ENCODE data around the gene MAD1L1.
A peak's percentile ranks its signal among the peaks of the same experiment; 100 is the strongest.

The MAD1L1 gene

GRCh38 chr7:1954366-1955004 lies 278.3 kb downstream of the MAD1L1 start:
- Mint-ChIP-seq H3K27me3 (no peaks in the 10 kb centered on the region), H3K27ac (no peak overlapping the region), H3K9me3 (no peaks in the 10 kb centered on the region), H3K4me1 (peaks cover 10% of the 10 kb centered on the region), H3K36me3 (peaks cover 19% of the 10 kb centered on the region), H3K4me3 (no peak overlapping the region)

GRCh38 chr7:1953199-1954190 lies 279.2 kb downstream of the MAD1L1 start:
- peaks cover 10% of the 10 kb centered on the region for H3K4me1 Mint-ChIP-seq
- H3K27me3 Mint-ChIP-seq = no peaks in the 10 kb centered on the region
- peaks cover 14% of the 10 kb centered on the region for H3K36me3 Mint-ChIP-seq
- no peak overlapping the region for H3K27ac Mint-ChIP-seq
- no peaks in the 10 kb centered on the region for H3K9me3 Mint-ChIP-seq
- no peak overlapping the region for H3K4me3 Mint-ChIP-seq

GRCh38 chr7:1952781-1953180 lies 280.0 kb downstream of the MAD1L1 start:
- Mint-ChIP-seq H3K4me3 (no peak overlapping the region), H3K9me3 (no peaks in the 10 kb centered on the region), H3K4me1 (peaks cover 10% of the 10 kb centered on the region), H3K27me3 (no peaks in the 10 kb centered on the region), H3K27ac (no peak overlapping the region), H3K36me3 (peaks cover 8% of the 10 kb centered on the region)

GRCh38 chr7:1952169-1952760 lies 280.5 kb downstream of the MAD1L1 start:
- no peak overlapping the region for H3K27ac Mint-ChIP-seq
- no peaks in the 10 kb centered on the region for H3K27me3 Mint-ChIP-seq
- H3K4me1 Mint-ChIP-seq = peaks cover 10% of the 10 kb centered on the region
- no peak overlapping the region for H3K4me3 Mint-ChIP-seq
- peaks cover 6% of the 10 kb centered on the region for H3K36me3 Mint-ChIP-seq
- no peaks in the 10 kb centered on the region for H3K9me3 Mint-ChIP-seq

- H3K4me1 Mint-ChIP-seq = peaks cover 13% of the 10 kb centered on the region
- peaks cover 4% of the 10 kb centered on the region for H3K36me3 Mint-ChIP-seq
- H3K27me3 Mint-ChIP-seq = no peaks in the 10 kb centered on the region
- H3K27ac Mint-ChIP-seq = no peak overlapping the region
- no peaks in the 10 kb centered on the region for H3K9me3 Mint-ChIP-seq
- no peak overlapping the region for H3K4me3 Mint-ChIP-seq
Observed at GRCh38 chr7:1951600-1951999, 281.1 kb downstream of the MAD1L1 start.

- Mint-ChIP-seq H3K27me3 (no peaks in the 10 kb centered on the region), H3K27ac (no peak overlapping the region), H3K9me3 (no peaks in the 10 kb centered on the region), H3K36me3 (peaks cover 4% of the 10 kb centered on the region), H3K4me1 (peaks cover 13% of the 10 kb centered on the region), H3K4me3 (peak overlapping the region; percentile 7)
Observed at GRCh38 chr7:1951159-1951536, 281.6 kb downstream of the MAD1L1 start.

GRCh38 chr7:1950452-1951158 lies 282.1 kb downstream of the MAD1L1 start:
- Mint-ChIP-seq H3K4me3 (no peak overlapping the region), H3K27ac (no peak overlapping the region)

GRCh38 chr7:1950066-1950451 lies 282.7 kb downstream of the MAD1L1 start:
- H3K4me1 Mint-ChIP-seq = peaks cover 13% of the 10 kb centered on the region
- H3K9me3 Mint-ChIP-seq = no peaks in the 10 kb centered on the region
- H3K27ac Mint-ChIP-seq = no peak overlapping the region
- H3K36me3 Mint-ChIP-seq = peaks cover 4% of the 10 kb centered on the region
- H3K4me3 Mint-ChIP-seq = no peak overlapping the region
- no peaks in the 10 kb centered on the region for H3K27me3 Mint-ChIP-seq

More at GRCh38 chr7:1950452-1951158, 282.1 kb downstream of the MAD1L1 start:
- peaks cover 4% of the 10 kb centered on the region for H3K36me3 Mint-ChIP-seq
- H3K4me1 Mint-ChIP-seq = peaks cover 13% of the 10 kb centered on the region
- H3K9me3 Mint-ChIP-seq = no peaks in the 10 kb centered on the region
- no peaks in the 10 kb centered on the region for H3K27me3 Mint-ChIP-seq

- Mint-ChIP-seq H3K4me1 (peaks cover 13% of the 10 kb centered on the region), H3K9me3 (no peaks in the 10 kb centered on the region), H3K36me3 (peaks cover 4% of the 10 kb centered on the region), H3K4me3 (no peak overlapping the region), H3K27ac (no peak overlapping the region), H3K27me3 (no peaks in the 10 kb centered on the region)
Observed at GRCh38 chr7:1949681-1950055, 283.1 kb downstream of the MAD1L1 start.

GRCh38 chr7:1948887-1949680 lies 283.7 kb downstream of the MAD1L1 start:
- Mint-ChIP-seq H3K36me3 (peaks cover 4% of the 10 kb centered on the region), H3K4me3 (no peak overlapping the region), H3K9me3 (no peaks in the 10 kb centered on the region), H3K27me3 (no peaks in the 10 kb centered on the region), H3K27ac (no peak overlapping the region), H3K4me1 (peaks cover 17% of the 10 kb centered on the region)

- H3K27me3 Mint-ChIP-seq = no peaks in the 10 kb centered on the region
- no peaks in the 10 kb centered on the region for H3K9me3 Mint-ChIP-seq
- H3K4me3 Mint-ChIP-seq = no peak overlapping the region
- H3K36me3 Mint-ChIP-seq = peaks cover 4% of the 10 kb centered on the region
- H3K27ac Mint-ChIP-seq = no peak overlapping the region
- H3K4me1 Mint-ChIP-seq = peaks cover 24% of the 10 kb centered on the region
Observed at GRCh38 chr7:1948301-1948796, 284.4 kb downstream of the MAD1L1 start.

- Mint-ChIP-seq H3K4me3 (no peak overlapping the region), H3K4me1 (peaks cover 31% of the 10 kb centered on the region)
Observed at GRCh38 chr7:1947586-1948217, 285.0 kb downstream of the MAD1L1 start.

GRCh38 chr7:1946773-1947450 lies 285.8 kb downstream of the MAD1L1 start:
- no peaks in the 10 kb centered on the region for H3K27me3 Mint-ChIP-seq
- H3K9me3 Mint-ChIP-seq = no peaks in the 10 kb centered on the region
- H3K4me3 Mint-ChIP-seq = no peak overlapping the region
- H3K36me3 Mint-ChIP-seq = peaks cover 3% of the 10 kb centered on the region
- peaks cover 37% of the 10 kb centered on the region for H3K4me1 Mint-ChIP-seq
- H3K27ac Mint-ChIP-seq = no peak overlapping the region

More at GRCh38 chr7:1947586-1948217, 285.0 kb downstream of the MAD1L1 start:
- H3K27ac Mint-ChIP-seq = no peak overlapping the region
- no peaks in the 10 kb centered on the region for H3K9me3 Mint-ChIP-seq
- no peaks in the 10 kb centered on the region for H3K27me3 Mint-ChIP-seq
- H3K36me3 Mint-ChIP-seq = peaks cover 4% of the 10 kb centered on the region

Measured in activated naive CD4-positive, alpha-beta T cell treated with anti-CD3 and anti-CD28 coated beads, Interleukin-2, amount 50 U/mL, for 24 hours (primary cell).